H9 (cell line): ENCODE data around the gene CNRIP1. TPM values are rescaled to one million over a fixed set of nuclear protein-coding genes. Genes with fewer than 3 reads are reported as not detected.

ENCODE experiments used
- DNase-seq: peaks from one replicate; pipeline ENCODE4 v3.0.0-alpha.2; 2017
- H2AFZ ChIP-seq: one replicate; pipeline ENCODE4 v1.6.1; 2013; ENCODE audit warnings: mild to moderate bottlenecking, low read length, control low read depth, moderate library complexity
- H2AK5ac ChIP-seq: 2 replicates; pipeline ENCODE4 v1.6.1; 2013; ENCODE audit warnings: low read length, control low read depth, mixed read lengths; ENCODE audit not compliant: insufficient read length
- H2BK120ac ChIP-seq: one replicate; pipeline ENCODE4 v1.6.1; 2013; ENCODE audit warnings: low read depth, mild to moderate bottlenecking, low read length, control low read depth, inconsistent platforms; ENCODE audit not compliant: poor library complexity, severe bottlenecking
- H2BK12ac ChIP-seq: 2 replicates; pipeline ENCODE4 v1.6.1; 2013; ENCODE audit warnings: low read length, control low read depth, mixed read lengths, low read depth; ENCODE audit not compliant: insufficient read length
- H2BK15ac ChIP-seq: 2 replicates; pipeline ENCODE4 v1.6.1; 2013; ENCODE audit warnings: low read depth, low read length, control low read depth
- H2BK20ac ChIP-seq: one replicate; pipeline ENCODE4 v1.6.1; 2013; ENCODE audit warnings: low read depth, mild to moderate bottlenecking, low read length, control low read depth, inconsistent platforms; ENCODE audit not compliant: poor library complexity, severe bottlenecking
- H2BK5ac ChIP-seq: 2 replicates; pipeline ENCODE4 v1.6.1; 2013; ENCODE audit warnings: low read length, control low read depth, mixed read lengths; ENCODE audit not compliant: insufficient read length
- H3K14ac ChIP-seq: 2 replicates; pipeline ENCODE4 v1.6.1; 2013; ENCODE audit warnings: low read length, control low read depth; ENCODE audit not compliant: insufficient read depth
- H3K18ac ChIP-seq: 2 replicates; pipeline ENCODE4 v1.6.1; 2013; ENCODE audit warnings: low read depth, mild to moderate bottlenecking, mixed read lengths, low read length, control low read depth; ENCODE audit not compliant: insufficient read length
- H3K23ac ChIP-seq: 2 replicates; pipeline ENCODE4 v1.6.1; 2013; ENCODE audit warnings: low read length, control low read depth, mixed read lengths, low read depth; ENCODE audit not compliant: insufficient read length
- H3K23me2 ChIP-seq: 2 replicates; pipeline ENCODE4 v1.6.1; 2013; ENCODE audit warnings: low read depth, mild to moderate bottlenecking, mixed read lengths, low read length, control low read depth; ENCODE audit not compliant: insufficient read length, poor library complexity, severe bottlenecking
- H3K27ac ChIP-seq: 2 replicates; pipeline ENCODE4 v1.5.1; 2013; ENCODE audit warnings: low read length, control low read depth, mixed read lengths, low read depth; ENCODE audit not compliant: insufficient read length
- H3K27me3 ChIP-seq: 2 replicates; pipeline ENCODE4 v1.6.1; 2013; ENCODE audit warnings: low read length, control low read depth, inconsistent platforms; ENCODE audit not compliant: insufficient read depth
- H3K4ac ChIP-seq: 2 replicates; pipeline ENCODE4 v1.6.1; 2013; ENCODE audit warnings: low read depth, mild to moderate bottlenecking, control low read depth, inconsistent platforms, low read length, moderate library complexity
- H3K4me1 ChIP-seq: 2 replicates; pipeline ENCODE4 v1.6.1; 2013; ENCODE audit warnings: low read length, control low read depth, inconsistent platforms; ENCODE audit not compliant: insufficient read depth
- H3K4me2 ChIP-seq: 2 replicates; pipeline ENCODE4 v1.6.1; 2013; ENCODE audit warnings: low read length, control low read depth, mixed read lengths; ENCODE audit not compliant: insufficient read length, insufficient read depth
- H3K56ac ChIP-seq: 2 replicates; pipeline ENCODE4 v1.6.1; 2013; ENCODE audit warnings: low read depth, mild to moderate bottlenecking, mixed read lengths, low read length, control low read depth; ENCODE audit not compliant: insufficient read length
- H3K79me1 ChIP-seq: 2 replicates; pipeline ENCODE4 v1.6.1; 2013; ENCODE audit warnings: low read depth, mild to moderate bottlenecking, moderate library complexity, low read length, control low read depth, inconsistent platforms; ENCODE audit not compliant: insufficient read depth, poor library complexity, severe bottlenecking
- H3K79me2 ChIP-seq: 2 replicates; pipeline ENCODE4 v1.6.1; 2013; ENCODE audit warnings: low read length, control low read depth, inconsistent platforms; ENCODE audit not compliant: insufficient read depth
- H3K9ac ChIP-seq: 2 replicates; pipeline ENCODE4 v1.6.1; 2013; ENCODE audit warnings: low read length, control low read depth, mixed read lengths; ENCODE audit not compliant: insufficient read length; ENCODE audit errors: extremely low read depth
- H3K9me3 ChIP-seq: one replicate; pipeline ENCODE4 v1.6.1; 2013; ENCODE audit warnings: low read depth, low read length, inconsistent platforms; ENCODE audit not compliant: control insufficient read depth
- H3T11ph ChIP-seq: one replicate; pipeline ENCODE4 v1.6.1; 2013; ENCODE audit warnings: mild to moderate bottlenecking, low read length, control low read depth, inconsistent platforms
- H4K20me1 ChIP-seq: one replicate; pipeline ENCODE4 v1.6.1; 2013; ENCODE audit not compliant: control insufficient read depth, insufficient read length, insufficient read depth
- H4K5ac ChIP-seq: 2 replicates; pipeline ENCODE4 v1.6.1; 2013; ENCODE audit warnings: low read depth, mild to moderate bottlenecking, mixed read lengths, low read length, control low read depth; ENCODE audit not compliant: insufficient read length
- H4K8ac ChIP-seq: replicated peaks from 2 replicates; pipeline ENCODE4 v1.6.1; 2013; ENCODE audit warnings: low read length, control low read depth, mixed read lengths, low read depth; ENCODE audit not compliant: insufficient read length
- H4K91ac ChIP-seq: 2 replicates; pipeline ENCODE4 v1.6.1; 2013; ENCODE audit warnings: low read depth, mild to moderate bottlenecking, moderate library complexity, mixed read lengths, low read length, control low read depth; ENCODE audit not compliant: insufficient read length
- H3K27ac Mint-ChIP-seq, 3 experiments: 2 replicates in 2 of 3; 3 replicates in 1 of 3; pipeline ENCODE4 v1.8.0; 2020 to 2021; ENCODE audit warnings: mixed read lengths in 3 of 3, mild to moderate bottlenecking in 1 of 3, moderate library complexity in 1 of 3
- H3K27me3 Mint-ChIP-seq: 2 replicates; pipeline ENCODE4 v1.8.0; 2021; ENCODE audit warnings: low read depth, mild to moderate bottlenecking, moderate library complexity, mixed read lengths
- H3K36me3 Mint-ChIP-seq, 3 experiments: 2 replicates in 2 of 3; 3 replicates in 1 of 3; pipeline ENCODE4 v1.8.0; 2020 to 2021; ENCODE audit warnings: low read depth in 3 of 3, mixed read lengths in 3 of 3; ENCODE audit not compliant: insufficient read depth in 1 of 3
- H3K4me1 Mint-ChIP-seq, 2 experiments: 2 replicates each; pipeline ENCODE4 v1.8.0; 2020; ENCODE audit warnings: mixed read lengths in 2 of 2
- H3K4me3 Mint-ChIP-seq, 2 experiments: 2 replicates in 1 of 2; 3 replicates in 1 of 2; pipeline ENCODE4 v1.8.0; 2020 to 2021; ENCODE audit warnings: mild to moderate bottlenecking in 2 of 2, mixed read lengths in 2 of 2, moderate library complexity in 1 of 2
- H3K9me3 Mint-ChIP-seq, 2 experiments: 2 replicates in 1 of 2; 3 replicates in 1 of 2; pipeline ENCODE4 v1.8.0; 2020; ENCODE audit warnings: mild to moderate bottlenecking in 2 of 2, mixed read lengths in 2 of 2, moderate library complexity in 1 of 2
- CTCF ChIP-seq: fragments of 200-600 bp; sonication (generic); conservative IDR thresholded peaks from 3 replicates; pipeline ENCODE4 v1.8.0; 2021; ENCODE audit warnings: antibody characterized with exemption, mild to moderate bottlenecking
- WGBS: extraction: QIAGEN DNeasy Blood & Tissue Kit; methylation state at CpG from one replicate; pipeline ENCODE4 v1.1.7; 2013; ENCODE audit warnings: missing lambda C conversion rate, low lambda C conversion rate, mixed read lengths; ENCODE audit not compliant: insufficient read length; ENCODE audit errors: extremely low coverage; 5-methylcytosine and 5-hydroxymethylcytosine counted together
- long read RNA-seq: library from polyadenylated mRNA; unstranded; transcript quantifications from one replicate; pipeline ENCODE4 v2.0.0, GENCODE V29; 2020
- total RNA-seq: library from RNA; stranded (reverse); gene quantifications from 2 replicates; pipeline ENCODE4 v1.2.1, GENCODE V29; 2021

Gene CNRIP1
- 0.50 and 0.70 TPM in 2 replicates for total RNA-seq
- long read RNA-seq, partial matches to known transcripts: 1 of 4 reads
- long read RNA-seq, other reads (novel, unspliced or antisense): 0 of 4 reads

DNA sequence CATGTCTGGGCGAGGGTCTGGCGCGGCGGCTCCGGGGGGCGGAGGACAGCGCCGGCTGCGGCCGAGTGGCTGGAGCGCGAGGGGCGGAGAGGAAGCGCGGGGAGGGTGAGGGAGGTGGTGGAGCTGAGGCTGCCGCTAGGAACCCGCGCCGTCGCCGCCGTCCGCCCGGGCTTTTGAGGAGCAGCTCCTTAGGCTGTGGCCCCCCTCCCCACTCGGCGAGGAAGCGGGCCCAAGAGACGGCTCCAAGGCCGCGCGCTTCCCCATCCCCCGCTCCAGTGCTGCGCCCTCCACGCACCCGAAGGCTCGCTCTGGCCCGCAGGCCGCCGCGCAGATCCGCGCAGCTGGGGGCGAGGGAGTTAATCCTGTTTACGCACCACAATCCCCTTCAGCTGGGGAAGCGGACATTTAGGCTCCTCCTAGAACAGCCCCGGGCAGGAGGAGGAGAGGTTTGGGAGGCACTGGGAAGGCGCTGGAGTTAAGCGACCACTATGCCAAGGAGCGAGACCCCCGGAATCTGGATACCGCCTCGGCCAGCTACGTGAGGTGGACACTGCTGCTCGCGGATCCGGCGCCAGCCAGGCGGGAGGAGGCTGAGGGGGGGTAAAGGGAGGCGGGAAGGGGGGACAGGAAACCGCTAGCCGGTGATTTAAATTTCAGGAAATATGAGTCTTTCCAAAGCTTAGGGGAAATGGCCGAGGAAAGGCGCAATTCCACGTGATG is at the start of gene CNRIP1:
Gene CNRIP1 (minus strand): TSS at position 552 of the 720 bp plus-strand sequence. CDS start 549 bp downstream, at position 3.
- no peak within 1 kb of the TSS; a peak in 1 of 7 replicates for H3K27ac Mint-ChIP-seq

More for the DNA sequence above, at the start of gene CNRIP1:
- H3K4me2 ChIP-seq: peak within 1 kb of the TSS; percentile 74
- H4K91ac ChIP-seq: no peak within 1 kb of the TSS
- WGBS: no CpG with 5 or more reads among the region's 64 CpGs
- no peak within 1 kb of the TSS for H2BK20ac ChIP-seq
- H3K9me3 ChIP-seq: no peaks in the 10 kb centered on the region
- no peak within 1 kb of the TSS for H2BK120ac ChIP-seq
- Mint-ChIP-seq H3K9me3 (peaks cover 0 to 2% of the 10 kb centered on the region in 2 experiments; a peak in 1 of 5 replicates), H3K4me3 (peak within 1 kb of the TSS; percentile 69 to 89), H3K27me3 (peaks cover 83% of the 10 kb centered on the region), H3K4me1 (peaks cover 13 to 14% of the 10 kb centered on the region in 2 experiments), H3K36me3 (no peaks in the 10 kb centered on the region; a peak in 1 of 7 replicates)
- no peak within 1 kb of the TSS for H2AFZ ChIP-seq
- no peak within 1 kb of the TSS for H3T11ph ChIP-seq
- no peak within 1 kb of the TSS for H2BK5ac ChIP-seq
- H4K5ac ChIP-seq: no peak within 1 kb of the TSS
- no peak within 1 kb of the TSS for H3K27ac ChIP-seq
- H3K4me1 ChIP-seq: no peaks in the 10 kb centered on the region; the same call in 1 of the 2 replicates
- H2AK5ac ChIP-seq: no peak within 1 kb of the TSS
- no peaks in the 10 kb centered on the region for H3K79me2 ChIP-seq
- no peak within 1 kb of the TSS for H2BK12ac ChIP-seq
- H3K27me3 ChIP-seq: peaks cover 17% of the 10 kb centered on the region; the same call in 1 of the 2 replicates
- peak; percentile 58 for DNase-seq
- no peak within 1 kb of the TSS for H3K23ac ChIP-seq
- no peaks in the 10 kb centered on the region for H3K79me1 ChIP-seq
- H3K14ac ChIP-seq: no peak within 1 kb of the TSS
- H3K56ac ChIP-seq: no peak within 1 kb of the TSS
- H4K20me1 ChIP-seq: no peaks in the 10 kb centered on the region
- no peak within 1 kb of the TSS for H4K8ac ChIP-seq
- no peak for TF ChIP-seq CTCF
- H3K18ac ChIP-seq: no peak within 1 kb of the TSS
- H2BK15ac ChIP-seq: no peak within 1 kb of the TSS
- no peak within 1 kb of the TSS for H3K4ac ChIP-seq
- H3K23me2 ChIP-seq: peaks cover 10% of the 10 kb centered on the region
- H3K9ac ChIP-seq: no peak within 1 kb of the TSS
